HG02884 (cell line): ENCODE measurements around the gene IL17REL.

Experiments
- ATAC-seq: cut with Tn5 transposase; IDR thresholded peaks from one replicate; pipeline ENCODE4 v1.9.1; 2021; ENCODE audit warnings: mild to moderate bottlenecking, moderate library complexity; ENCODE audit not compliant: unreplicated experiment

The IL17REL gene

DNA sequence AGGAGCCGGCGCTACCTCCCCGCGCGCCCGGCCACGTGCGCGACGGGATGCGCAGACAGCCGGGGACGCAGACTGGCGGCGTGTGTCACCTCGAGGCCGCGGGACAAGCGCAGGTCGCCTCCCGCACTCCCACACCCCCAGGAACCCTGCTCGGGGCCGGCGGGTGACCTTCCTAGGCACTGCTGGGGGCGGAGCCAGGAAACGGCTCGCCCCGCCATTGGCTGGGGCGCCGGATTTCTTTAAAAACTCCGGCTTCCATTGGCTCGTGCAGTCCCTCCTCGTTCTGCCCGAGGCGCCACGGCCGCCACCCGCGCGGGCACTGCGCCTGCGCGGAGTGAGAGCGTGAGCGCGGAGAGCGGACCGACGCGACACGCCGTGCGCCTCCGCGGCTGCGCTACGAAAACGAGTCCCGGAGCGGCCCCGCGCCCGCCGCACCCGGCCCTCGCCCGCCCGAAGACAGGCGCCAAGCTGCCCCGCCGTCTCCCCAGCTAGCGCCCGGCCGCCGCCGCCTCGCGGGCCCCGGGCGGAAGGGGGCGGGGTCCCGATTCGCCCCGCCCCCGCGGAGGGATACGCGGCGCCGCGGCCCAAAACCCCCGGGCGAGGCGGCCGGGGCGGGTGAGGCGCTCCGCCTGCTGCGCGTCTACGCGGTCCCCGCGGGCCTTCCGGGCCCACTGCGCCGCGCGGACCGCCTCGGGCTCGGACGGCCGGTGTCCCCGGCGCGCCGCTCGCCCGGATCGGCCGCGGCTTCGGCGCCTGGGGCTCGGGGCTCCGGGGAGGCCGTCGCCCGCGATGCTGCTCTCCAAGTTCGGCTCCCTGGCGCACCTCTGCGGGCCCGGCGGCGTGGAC lies 52.2 kb downstream of the IL17REL start, which contains the start of gene PIM3:
Gene PIM3, plus strand, starts transcription at position 614 of the 846 bp plus-strand sequence. Its CDS starts 176 bp downstream, at position 790.
- peak; percentile 47 for ATAC-seq

DNA sequence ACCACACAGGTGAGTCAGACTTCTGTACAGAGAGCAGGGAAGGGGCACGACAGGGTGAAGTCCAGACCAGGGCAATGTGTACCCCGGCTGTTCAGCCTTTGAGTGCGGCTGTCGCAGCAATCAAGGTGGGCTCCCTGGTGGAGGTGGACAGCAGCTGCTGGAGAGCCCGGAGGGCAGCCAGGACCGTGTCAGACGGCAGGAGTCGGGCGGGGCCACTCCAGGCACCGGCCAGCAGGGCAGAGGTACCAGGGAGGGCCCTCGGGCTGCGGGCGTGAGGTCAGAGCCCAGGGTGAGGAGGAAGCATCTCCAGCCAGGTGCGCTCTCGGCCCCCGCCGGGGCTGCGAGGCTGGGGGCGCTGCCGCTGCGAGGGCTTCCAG lies 52.8 kb downstream of the IL17REL start:
- no peak for ATAC-seq

DNA sequence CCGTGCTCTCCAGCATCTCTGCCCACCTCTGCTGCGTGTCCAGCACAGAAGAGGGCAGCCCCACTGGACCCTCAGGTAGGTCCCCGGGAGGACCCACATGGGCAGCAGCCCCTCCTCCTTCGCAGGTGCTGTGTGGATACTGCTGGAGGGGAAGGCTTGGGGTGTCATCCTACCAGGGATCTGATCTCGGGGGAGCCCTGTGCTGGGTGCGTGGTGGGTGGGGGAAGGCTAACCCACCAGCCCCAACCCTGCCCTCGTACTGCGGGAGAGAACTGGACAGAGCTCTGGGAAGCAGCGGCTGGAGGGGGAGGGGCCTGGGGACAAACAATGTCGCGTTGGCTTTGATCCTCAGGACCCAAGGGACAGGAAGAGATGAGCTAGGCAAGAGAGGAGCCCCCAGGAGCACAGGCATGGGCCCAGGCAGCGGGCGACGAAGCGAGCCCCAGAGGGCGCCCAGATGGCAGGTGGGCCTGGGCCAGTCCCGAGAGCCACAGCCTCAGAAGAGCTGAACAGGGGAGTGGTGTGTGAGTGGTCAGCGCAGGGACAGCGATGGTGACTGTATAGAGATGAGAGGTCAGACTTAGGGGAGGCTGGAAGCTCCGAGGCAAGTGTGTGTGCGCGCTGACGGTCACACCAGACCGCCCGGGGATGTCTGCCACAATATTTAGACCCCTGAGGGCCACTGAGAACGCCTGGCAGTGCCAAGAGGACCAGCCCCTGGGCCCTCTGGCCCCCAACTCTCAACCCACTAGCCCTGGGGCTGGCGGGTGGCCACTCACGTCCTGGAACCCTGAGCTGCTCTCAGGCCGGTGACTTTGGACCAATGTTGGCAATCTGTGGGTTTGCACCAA lies 53.4 kb downstream of the IL17REL start:
- ATAC-seq = no peak

GRCh38 chr22:49958366-49958921 lies 54.1 kb downstream of the IL17REL start:
- ATAC-seq = no peak

DNA sequence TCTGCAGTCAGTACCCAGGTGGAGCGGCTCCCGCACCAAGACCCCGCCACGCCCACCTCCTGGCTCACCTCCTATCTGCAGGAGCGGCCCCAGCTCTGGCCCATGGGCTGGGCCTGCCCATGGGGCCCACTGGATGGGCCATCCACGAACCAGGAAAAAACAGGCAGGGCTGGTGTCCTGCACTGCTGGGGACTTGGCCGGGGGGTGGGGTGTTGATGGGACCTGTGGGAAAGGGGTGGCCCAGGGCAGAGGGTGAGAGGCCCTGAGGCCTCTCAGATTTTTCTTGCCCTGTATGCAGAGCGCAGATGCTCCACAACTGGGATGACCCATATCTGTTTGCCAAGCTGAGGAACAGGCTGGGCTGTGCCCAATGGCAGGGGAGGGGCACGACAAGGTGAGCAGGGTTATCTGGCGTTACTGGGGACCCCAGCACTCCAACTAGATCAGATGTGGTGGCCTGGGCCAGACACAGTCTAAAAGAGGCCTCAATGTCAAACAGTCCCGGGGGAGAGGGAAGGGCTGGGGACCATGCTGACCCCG lies 54.7 kb downstream of the IL17REL start:
- no peak for ATAC-seq

- no peak for ATAC-seq
Observed at GRCh38 chr22:49956914-49957825, 55.4 kb downstream of the IL17REL start.

GRCh38 chr22:49956418-49956770 lies 56.2 kb downstream of the IL17REL start:
- no peak for ATAC-seq

- no peak for ATAC-seq
Observed at GRCh38 chr22:49955581-49956417, 56.8 kb downstream of the IL17REL start.

- no peak for ATAC-seq
Observed at GRCh38 chr22:49954991-49955580, 57.5 kb downstream of the IL17REL start.

- no peak for ATAC-seq
Observed at GRCh38 chr22:49954354-49954753, 58.2 kb downstream of the IL17REL start.

GRCh38 chr22:49953680-49954344 lies 58.8 kb downstream of the IL17REL start:
- ATAC-seq = no peak

- no peak for ATAC-seq
Observed at GRCh38 chr22:49953027-49953679, 59.4 kb downstream of the IL17REL start.

- ATAC-seq = no peak
Observed at GRCh38 chr22:49951986-49952896, 60.3 kb downstream of the IL17REL start.

- no peak for ATAC-seq
Observed at GRCh38 chr22:49951678-49951985, 60.9 kb downstream of the IL17REL start.

GRCh38 chr22:49951000-49951677 lies 61.4 kb downstream of the IL17REL start:
- no peak for ATAC-seq

GRCh38 chr22:49950396-49950994 lies 62.1 kb downstream of the IL17REL start:
- no peak for ATAC-seq
